Neuron (in vitro differentiated cells): Measurements from ENCODE around the gene PIM3.

Source experiments
- H2AFZ ChIP-seq: one replicate; pipeline ENCODE4 v1.6.1; 2013; ENCODE audit warnings: low read depth, mild to moderate bottlenecking, inconsistent platforms, low read length, moderate library complexity
- H3K27me3 ChIP-seq: one replicate; pipeline ENCODE4 v1.6.1; 2013; ENCODE audit warnings: low read length; ENCODE audit not compliant: insufficient read depth
- H3K36me3 ChIP-seq: one replicate; pipeline ENCODE4 v1.6.1; 2013; ENCODE audit warnings: low read length; ENCODE audit not compliant: insufficient read depth
- H3K4me1 ChIP-seq: one replicate; pipeline ENCODE4 v1.6.1; 2013; ENCODE audit warnings: low read length; ENCODE audit not compliant: insufficient read depth
- H3K4me3 ChIP-seq: 2 replicates; pipeline ENCODE4 v1.5.1; 2013; ENCODE audit warnings: mild to moderate bottlenecking, low read length, moderate library complexity
- H3K9me3 ChIP-seq: one replicate; pipeline ENCODE4 v1.6.1; 2013; ENCODE audit warnings: low read length

PIM3 gene

DNA sequence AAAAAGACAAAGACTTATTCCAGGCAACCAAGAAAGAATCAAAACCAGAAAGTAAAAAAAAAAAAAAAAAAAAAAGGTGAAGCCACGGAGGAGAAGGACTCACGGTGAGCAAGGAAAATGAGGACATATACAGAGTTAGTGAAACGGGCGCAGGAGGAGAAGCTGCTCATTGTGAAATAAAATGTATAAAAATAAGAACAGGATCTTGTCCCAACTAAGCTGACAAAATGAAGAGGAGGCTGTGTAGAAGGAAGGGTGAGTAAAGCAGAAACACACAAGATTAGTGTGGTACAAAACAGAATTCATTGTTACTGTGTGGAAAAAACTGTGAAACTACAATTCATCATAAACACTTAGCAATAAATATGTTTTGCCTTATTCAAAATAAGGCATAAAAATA, 44.3 kb downstream of the PIM3 start:
- no peak overlapping the region for H2AFZ ChIP-seq
- no peak overlapping the region for H3K4me3 ChIP-seq
- H3K4me1 ChIP-seq, result no peaks in the 10 kb centered on the region
- H3K27me3 ChIP-seq, result peaks cover 59% of the 10 kb centered on the region
- no peaks in the 10 kb centered on the region for H3K36me3 ChIP-seq
- peaks cover 1% of the 10 kb centered on the region for H3K9me3 ChIP-seq

DNA sequence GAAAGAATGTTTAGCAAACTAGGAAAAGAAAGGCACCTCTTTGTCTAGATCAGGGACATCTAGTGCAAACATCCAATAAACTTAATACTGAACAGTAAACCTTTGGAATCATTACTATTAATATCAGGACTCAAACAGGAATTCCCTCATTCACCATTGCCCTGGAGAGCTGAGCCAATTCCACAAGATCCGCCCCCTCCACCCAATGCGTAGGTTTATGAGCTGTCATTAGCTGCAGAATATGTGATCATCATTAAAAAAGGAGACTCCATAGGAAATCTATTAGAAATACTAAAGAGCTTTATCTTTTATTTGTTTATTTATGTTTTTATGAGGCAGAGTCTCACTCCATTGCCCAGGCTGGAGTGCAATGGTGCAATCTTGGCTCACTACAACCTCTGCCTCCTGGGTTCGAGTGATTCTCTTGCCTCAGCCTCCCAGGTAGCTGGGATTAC, 46.5 kb downstream of the PIM3 start:
- H3K27me3 ChIP-seq, result peaks cover 56% of the 10 kb centered on the region

DNA sequence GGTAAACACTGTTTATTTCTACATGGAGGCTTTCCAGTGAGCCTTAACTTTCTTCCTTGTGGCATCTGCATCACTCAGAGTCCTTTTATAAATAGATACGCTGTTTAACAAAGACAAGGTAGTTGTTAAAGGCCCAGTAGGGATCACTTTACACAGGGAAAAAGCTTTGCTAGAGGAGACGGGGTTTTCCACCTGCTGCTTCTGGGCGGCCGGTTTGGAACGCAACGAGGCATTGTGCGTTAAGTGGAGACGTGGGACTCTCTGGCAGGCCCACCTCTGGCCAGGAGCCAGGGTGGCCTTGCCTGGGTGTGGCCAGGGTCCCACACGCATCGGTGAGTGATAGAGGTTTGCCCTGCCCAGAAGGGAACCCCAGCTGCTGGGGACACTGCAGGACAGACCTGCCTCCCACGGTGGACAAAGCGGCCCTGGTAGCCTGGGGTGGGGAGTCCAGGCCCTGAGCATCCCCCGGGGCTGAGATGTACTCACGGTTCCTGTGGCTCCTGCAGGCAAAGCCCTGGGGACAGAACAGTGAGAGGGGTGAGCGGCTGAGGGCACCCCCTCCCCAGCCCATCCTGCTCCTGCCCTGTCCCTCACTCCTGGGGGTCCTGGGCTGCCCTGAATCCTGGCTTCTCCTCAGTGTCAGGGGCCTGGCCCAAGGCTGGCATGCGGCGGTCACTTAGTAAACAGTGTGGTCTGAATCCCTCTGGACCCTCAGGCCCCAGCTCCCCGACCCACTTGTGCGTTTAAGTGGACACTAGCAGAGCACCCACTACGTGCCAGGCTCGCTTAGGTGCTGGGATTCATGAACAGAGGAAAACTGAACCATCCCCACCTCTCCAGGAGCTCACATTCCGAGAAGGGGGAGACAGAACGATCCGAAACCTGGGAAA, 47.8 kb downstream of the PIM3 start:
- Histone ChIP-seq H3K36me3 (no peaks in the 10 kb centered on the region), H3K9me3 (peaks cover 2% of the 10 kb centered on the region), H2AFZ (no peak overlapping the region), H3K4me1 (no peaks in the 10 kb centered on the region), H3K4me3 (no peak overlapping the region), H3K27me3 (peaks cover 62% of the 10 kb centered on the region)

More for the DNA sequence above, 46.5 kb downstream of the PIM3 start:
- Histone ChIP-seq H3K4me1 (no peaks in the 10 kb centered on the region), H3K36me3 (no peaks in the 10 kb centered on the region), H2AFZ (no peak overlapping the region), H3K9me3 (peaks cover 2% of the 10 kb centered on the region), H3K4me3 (no peak overlapping the region)

DNA sequence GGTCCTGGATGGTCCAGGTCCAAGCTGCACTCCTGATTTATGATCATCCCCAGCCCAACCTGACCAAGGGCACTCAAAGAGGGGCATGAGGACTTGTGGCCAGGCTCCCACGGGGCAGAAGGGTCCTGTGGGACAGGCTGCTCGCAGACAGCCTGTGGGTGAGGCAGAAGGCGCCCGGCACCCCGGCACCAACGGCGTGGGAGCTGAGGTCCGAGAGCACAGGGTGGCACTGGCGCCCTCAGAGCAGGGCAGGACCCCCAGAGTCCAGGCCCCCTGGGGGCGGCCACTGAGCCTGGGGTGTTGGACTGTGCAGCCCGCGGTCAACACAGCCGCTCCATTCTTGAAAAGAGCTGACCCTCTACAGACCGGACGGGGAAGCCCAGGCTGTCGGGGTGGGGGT, 48.7 kb downstream of the PIM3 start:
- H3K27me3 ChIP-seq, result peaks cover 70% of the 10 kb centered on the region
- H2AFZ ChIP-seq, result no peak overlapping the region
- no peaks in the 10 kb centered on the region for H3K4me1 ChIP-seq
- peaks cover 2% of the 10 kb centered on the region for H3K9me3 ChIP-seq
- H3K4me3 ChIP-seq, result no peak overlapping the region
- no peaks in the 10 kb centered on the region for H3K36me3 ChIP-seq

DNA sequence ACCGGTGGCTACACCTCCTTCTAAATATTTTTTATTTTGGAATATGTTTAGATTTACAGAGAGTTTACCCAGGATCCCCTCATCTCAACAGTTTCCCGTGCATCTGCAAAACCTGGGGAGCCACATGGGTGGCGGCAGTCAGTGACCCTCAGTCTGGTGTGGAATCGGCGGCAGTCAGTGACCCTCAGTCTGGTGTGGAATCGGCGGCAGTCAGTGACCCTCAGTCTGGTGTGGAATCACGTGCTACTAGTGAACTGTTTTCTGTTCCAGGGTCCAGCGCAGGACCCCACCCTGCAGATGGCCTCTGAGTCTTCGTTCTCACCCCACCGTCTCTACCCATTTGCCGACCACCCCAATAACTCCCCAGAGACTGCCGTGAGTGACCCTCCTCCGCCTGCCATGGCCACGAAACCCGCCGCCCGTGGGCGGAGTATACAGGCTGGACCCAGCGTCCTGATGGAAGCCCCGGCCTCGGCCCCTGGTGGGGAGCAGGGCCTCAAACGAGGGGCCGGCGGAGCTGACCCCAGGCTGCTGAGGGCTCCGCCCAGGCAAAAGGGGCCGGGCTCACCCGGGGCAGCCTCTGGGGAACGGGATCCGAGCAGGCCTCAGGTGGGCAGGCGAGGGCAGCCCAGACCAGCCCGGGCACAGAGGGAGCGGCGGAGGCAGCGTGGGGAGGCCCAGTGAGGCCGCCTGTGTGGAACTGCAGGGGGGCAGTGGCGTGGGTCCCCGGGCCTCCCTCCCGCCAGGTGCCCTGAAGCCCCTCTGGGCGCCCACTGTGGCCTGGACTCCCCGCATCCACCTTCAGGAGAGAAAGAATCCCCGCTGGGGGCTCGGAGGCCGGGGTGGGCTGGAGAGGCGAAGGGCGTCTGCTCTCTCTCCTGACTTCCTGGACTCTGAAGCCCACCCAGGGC, 49.4 kb downstream of the PIM3 start:
- Histone ChIP-seq H3K4me3 (no peak overlapping the region), H3K27me3 (peaks cover 78% of the 10 kb centered on the region), H3K9me3 (peaks cover 2% of the 10 kb centered on the region), H3K36me3 (no peaks in the 10 kb centered on the region), H2AFZ (no peak overlapping the region), H3K4me1 (no peaks in the 10 kb centered on the region)

DNA sequence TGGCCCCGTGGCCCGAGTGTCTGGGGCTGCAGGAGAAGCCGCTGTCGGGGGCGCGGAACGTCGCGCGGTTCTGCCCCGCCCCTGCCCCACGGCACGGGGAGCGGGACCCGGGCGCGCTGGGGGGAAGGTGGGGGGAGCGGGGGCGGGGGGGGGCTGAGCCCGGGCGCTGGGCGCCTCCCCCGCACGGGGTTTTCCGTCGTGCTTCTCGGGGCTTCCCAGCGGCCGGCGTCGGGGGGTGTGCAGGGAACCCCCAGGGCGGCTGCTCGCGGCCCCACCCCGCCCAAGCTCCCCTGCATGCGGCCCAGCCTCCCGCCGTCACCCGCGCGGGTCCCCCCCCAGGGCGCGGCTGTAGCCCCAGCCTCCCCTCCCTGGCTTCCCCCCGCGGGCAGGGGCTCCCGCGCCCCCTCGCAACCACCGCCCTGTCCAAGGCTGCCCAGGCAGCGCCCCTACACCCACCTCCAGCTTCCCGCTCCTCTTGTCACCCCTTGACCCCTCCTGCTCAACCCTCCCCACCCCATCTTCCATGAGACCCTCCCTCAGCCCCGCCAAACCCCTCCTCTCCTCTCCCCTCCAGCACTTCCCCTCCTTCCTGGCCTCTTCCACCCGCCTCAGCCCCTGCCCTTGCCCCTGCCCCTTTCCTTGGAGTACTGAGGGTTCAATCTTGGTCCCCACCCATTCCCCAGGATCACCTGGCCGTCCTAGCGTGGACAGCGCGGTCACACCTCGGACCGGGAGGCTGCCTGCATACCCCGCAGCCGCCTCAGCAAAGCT, 50.3 kb downstream of the PIM3 start:
- H3K36me3 ChIP-seq, result no peaks in the 10 kb centered on the region
- no peaks in the 10 kb centered on the region for H3K4me1 ChIP-seq
- H3K9me3 ChIP-seq, result peaks cover 2% of the 10 kb centered on the region
- H3K4me3 ChIP-seq, result no peak overlapping the region
- peaks cover 79% of the 10 kb centered on the region for H3K27me3 ChIP-seq
- no peak overlapping the region for H2AFZ ChIP-seq

DNA sequence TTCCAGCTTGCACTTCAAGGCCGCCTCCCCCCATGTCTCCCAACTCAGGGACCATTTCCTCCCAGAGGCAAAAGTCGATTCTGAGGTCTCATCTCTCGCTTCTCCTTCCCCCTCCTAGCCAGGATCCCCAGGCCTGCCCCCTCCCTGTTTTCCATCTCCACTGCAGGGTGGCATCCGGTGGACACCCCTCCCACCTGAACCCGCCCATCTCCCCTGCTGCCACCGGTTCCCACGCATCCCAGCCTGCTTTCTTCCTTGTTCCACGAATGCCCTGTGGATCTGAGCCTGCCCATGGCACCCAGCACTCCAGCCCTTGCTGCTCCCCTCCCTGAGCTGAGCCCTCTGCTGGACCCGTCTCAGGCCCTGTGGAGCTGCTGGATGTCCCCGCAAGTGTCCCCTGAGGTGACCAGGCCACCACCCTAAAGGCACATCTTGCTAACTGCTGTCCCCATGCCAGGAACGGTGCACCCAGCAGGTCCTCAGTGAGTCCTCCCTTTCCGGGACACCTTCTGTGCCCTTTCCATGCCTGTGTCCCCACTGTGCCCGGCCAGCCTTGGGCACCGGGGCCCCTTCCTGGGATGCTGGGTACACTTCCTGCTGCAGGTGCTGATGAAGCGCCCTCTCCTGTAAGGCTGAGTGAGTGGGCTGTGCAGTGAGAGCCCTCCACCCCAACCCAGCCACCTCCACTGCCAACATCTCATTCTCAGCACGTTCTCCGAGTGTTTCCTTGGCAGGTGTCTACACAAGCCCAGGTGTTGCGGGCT, 51.1 kb downstream of the PIM3 start:
- Histone ChIP-seq H2AFZ (no peak overlapping the region), H3K4me3 (no peak overlapping the region), H3K9me3 (peaks cover 2% of the 10 kb centered on the region), H3K4me1 (no peaks in the 10 kb centered on the region), H3K27me3 (peaks cover 81% of the 10 kb centered on the region), H3K36me3 (no peaks in the 10 kb centered on the region)

DNA sequence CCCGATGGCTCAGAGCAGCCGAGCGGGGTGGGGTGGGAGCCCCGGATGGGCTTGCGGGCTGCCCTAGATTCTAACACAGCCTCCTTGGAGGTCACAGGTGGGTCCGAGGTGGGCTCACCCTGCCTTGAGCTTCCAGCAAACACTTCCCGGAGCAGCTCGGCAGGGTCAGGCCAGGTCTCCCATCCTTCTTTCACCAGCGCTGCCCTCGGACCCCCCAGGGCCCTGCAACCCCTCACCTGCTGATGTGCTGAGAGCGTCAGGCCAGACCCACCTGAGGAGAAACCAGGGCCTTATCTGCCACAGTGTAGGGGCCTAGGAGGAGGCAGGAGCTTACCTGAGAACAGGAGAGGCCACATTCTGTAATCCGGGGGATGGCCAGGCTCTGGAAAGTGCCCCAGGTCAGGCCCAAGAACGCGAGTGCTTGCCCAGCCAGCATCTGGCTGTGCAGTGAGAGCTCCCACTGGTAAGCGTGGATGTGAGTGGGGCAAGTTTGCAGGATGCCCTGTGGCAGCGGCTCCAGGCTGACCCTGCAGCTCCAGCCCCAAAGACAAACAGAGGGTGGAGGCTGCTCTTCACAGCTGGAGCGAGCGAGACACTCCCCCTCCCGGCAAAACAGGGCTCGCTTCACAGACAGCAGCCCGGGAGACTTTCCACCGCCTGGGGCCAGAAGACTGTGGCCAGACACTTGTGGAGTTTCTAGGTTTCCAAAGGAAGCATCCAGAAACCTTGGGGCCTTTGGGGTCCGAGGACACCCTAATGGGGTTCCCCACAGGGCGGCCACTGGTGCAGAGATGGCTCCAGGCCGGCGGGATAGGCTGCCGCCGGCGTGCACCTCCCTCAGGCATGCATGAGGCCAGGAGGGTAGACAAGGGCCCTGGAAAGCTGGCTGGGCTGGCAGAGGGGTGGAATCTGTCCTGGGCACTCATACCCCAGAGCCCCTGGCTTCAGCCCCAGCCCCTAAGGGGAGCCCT, 51.9 kb downstream of the PIM3 start, which contains the start of gene IL17REL:
Gene IL17REL (minus strand): TSS at position 555 of the 971 bp plus-strand sequence. CDS start 119 bp downstream, at position 436.
- Histone ChIP-seq H3K36me3 (no peaks in the 10 kb centered on the region), H3K27me3 (peaks cover 89% of the 10 kb centered on the region), H3K4me1 (no peaks in the 10 kb centered on the region), H3K9me3 (peaks cover 2% of the 10 kb centered on the region), H2AFZ (no peak within 1 kb of the TSS), H3K4me3 (no peak within 1 kb of the TSS)
